HCT116 (cell line): ENCODE measurements around the gene ZNF236. TPM values are rescaled to one million over a fixed set of nuclear protein-coding genes. Genes with fewer than 3 reads are reported as not detected.

ENCODE experiments used
- ATAC-seq: fragments of 200-7000 bp; cut with Tn5 transposase; 2 replicates; pipeline ENCODE4 v1.9.1; 2020; ENCODE audit warnings: mild to moderate bottlenecking, moderate library complexity
- BruUV-seq: library from RNA; stranded (reverse); fragments of 400-500 nt; replicated peaks from 2 replicates; lab custom pipeline; 2021; lab: Mats Ljungman, UMichigan
- CTCF ChIA-PET: fragments of 300-600 bp; sonication (Branson Sonifier 250); formaldehyde crosslinking; loops from one replicate; lab custom pipeline; 2021; ENCODE audit warnings: antibody characterized with exemption; lab: Charles Lee
- POLR2A ChIA-PET: fragments of 300-600, 350-600 bp; sonication (Branson Sonifier 250); formaldehyde crosslinking; loops from one replicate; lab custom pipeline; 2021; ENCODE audit warnings: antibody characterized with exemption; lab: Charles Lee
- RAD21 ChIA-PET, 2 experiments: fragments of 300-600 bp; sonication (Branson Sonifier 250); formaldehyde crosslinking; loops; one replicate each; lab custom pipeline; 2023; ENCODE audit warnings: low total read pairs in 2 of 2; ENCODE audit not compliant: uncharacterized antibody in 2 of 2, unreplicated experiment in 2 of 2, low non-redundant PET in 1 of 2; lab: Charles Lee
- DNase-seq: peaks from one replicate; pipeline ENCODE4 v3.0.0-alpha.2; 2010; ENCODE audit warnings: low read depth, low spot score
- H2AFZ ChIP-seq: fragments of 200-600 bp; shearing (Covaris generic), sonication (generic); 2 replicates; pipeline ENCODE4 v1.6.1; 2017; ENCODE audit warnings: low read depth, mixed run types, mixed read lengths, antibody characterized with exemption, low read length; ENCODE audit not compliant: poor library complexity, severe bottlenecking
- H3K27ac ChIP-seq: 2 replicates; pipeline ENCODE4 v1.5.1; 2012; ENCODE audit warnings: low read depth, low read length
- H3K27me3 ChIP-seq: fragments of 200-600 bp; sonication (generic); 2 replicates; pipeline ENCODE4 v1.6.1; 2016; ENCODE audit warnings: mixed run types, low read length, mixed read lengths; ENCODE audit not compliant: insufficient read depth
- H3K36me3 ChIP-seq, 2 experiments: fragments of 200-500 bp in 1 of 2; fragments of 200-600 bp in 1 of 2; sonication (Bioruptor generic) in 1 of 2; sonication (generic) in 1 of 2; 2 replicates each; pipeline versions ENCODE4 v1.5.1 to v1.6.1; 2014 to 2016; ENCODE audit warnings: low read length in 2 of 2, inconsistent platforms in 1 of 2, mixed read lengths in 1 of 2, mixed run types in 1 of 2; ENCODE audit not compliant: insufficient read depth in 2 of 2, control insufficient read depth in 1 of 2
- H3K4me1 ChIP-seq, 2 experiments: fragments of 200-600 bp in 1 of 2; sonication (generic) in 1 of 2; 2 replicates each; pipeline versions ENCODE4 v1.5.1 to v1.6.1; 2012 to 2017; ENCODE audit warnings: low read length in 2 of 2, inconsistent platforms in 1 of 2, mild to moderate bottlenecking in 1 of 2, mixed read lengths in 1 of 2, mixed run types in 1 of 2, moderate library complexity in 1 of 2; ENCODE audit not compliant: insufficient read depth in 2 of 2, control insufficient read depth in 1 of 2
- H3K4me2 ChIP-seq: fragments of 200-600 bp; sonication (generic); 2 replicates; pipeline ENCODE4 v1.6.1; 2017; ENCODE audit warnings: mixed run types, low read length, mixed read lengths
- H3K4me3 ChIP-seq, 2 experiments: fragments of 200-600 bp in 1 of 2; sonication (generic) in 1 of 2; replicated peaks in 1 of 2; 2 replicates each; pipeline ENCODE4 v1.5.1; 2011 to 2016; ENCODE audit warnings: low read length in 2 of 2, control low read depth in 1 of 2, low read depth in 1 of 2, mild to moderate bottlenecking in 1 of 2, mixed read lengths in 1 of 2, mixed run types in 1 of 2
- H3K79me2 ChIP-seq: fragments of 200-600 bp; sonication (generic); 2 replicates; pipeline ENCODE4 v1.6.1; 2017; ENCODE audit warnings: mild to moderate bottlenecking, mixed run types, low read length, moderate library complexity, mixed read lengths; ENCODE audit not compliant: insufficient read depth
- H3K9ac ChIP-seq: fragments of 200-600 bp; sonication (generic); 2 replicates; pipeline ENCODE4 v1.6.1; 2016; ENCODE audit warnings: low read length, mixed read lengths
- H3K9me2 ChIP-seq: fragments of 200-600 bp; sonication (generic), shearing (Covaris generic); 2 replicates; pipeline ENCODE4 v1.6.1; 2017; ENCODE audit warnings: mixed run types, mild to moderate bottlenecking, moderate library complexity; ENCODE audit not compliant: insufficient read depth
- H3K9me3 ChIP-seq, 2 experiments: fragments of 200-500 bp in 1 of 2; fragments of 200-600 bp in 1 of 2; sonication (Bioruptor generic) in 1 of 2; sonication (generic) in 1 of 2; 2 replicates each; pipeline ENCODE4 v1.6.1; 2014 to 2017; ENCODE audit warnings: low read length in 2 of 2, mixed read lengths in 2 of 2, inconsistent platforms in 1 of 2, low read depth in 1 of 2, mild to moderate bottlenecking in 1 of 2, mixed run types in 1 of 2, moderate library complexity in 1 of 2; ENCODE audit not compliant: control insufficient read depth in 1 of 2, insufficient read depth in 1 of 2
- H4K20me1 ChIP-seq: fragments of 200-600 bp; sonication (generic), shearing (Covaris generic); 2 replicates; pipeline ENCODE4 v1.6.1; 2017; ENCODE audit warnings: mixed run types, mild to moderate bottlenecking, moderate library complexity; ENCODE audit not compliant: insufficient read depth
- ELF1 ChIP-seq: IDR thresholded peaks from 2 replicates; pipeline ENCODE4 v1.6.1; 2012; ENCODE audit warnings: low read depth, borderline replicate concordance
- EZH2 ChIP-seq: fragments of 200-600 bp; sonication (generic); IDR thresholded peaks from 2 replicates; pipeline ENCODE4 v1.6.1; 2017; ENCODE audit warnings: antibody characterized with exemption, mixed run types
- EZH2phosphoT487 ChIP-seq: fragments of 200-600 bp; IDR thresholded peaks from 2 replicates; pipeline ENCODE4 v1.6.1; 2018; ENCODE audit warnings: antibody characterized with exemption, borderline replicate concordance
- FOSL1 ChIP-seq: IDR thresholded peaks from 2 replicates; pipeline ENCODE4 v1.6.1; 2012; ENCODE audit warnings: low read depth
- SRF ChIP-seq: IDR thresholded peaks from 2 replicates; pipeline ENCODE4 v1.6.1; 2012; ENCODE audit warnings: low read depth
- intact Hi-C: fragments of 100-400 bp; cut with micrococcal nuclease; formaldehyde crosslinking; loops from 2 replicates; pipeline ENCODE4 v1.10.0; 2022
- total RNA-seq: library from RNA; stranded (reverse); gene quantifications from one replicate; pipeline ENCODE4 v1.2.1, GENCODE V29; 2021; ENCODE audit not compliant: unreplicated experiment
- TF ChIP-seq, protein P1 (sequence below): IDR thresholded peaks from 2 replicates; pipeline ENCODE4 v1.6.1; 2012
- TF ChIP-seq, protein P2 (sequence below): IDR thresholded peaks from 2 replicates; pipeline ENCODE4 v1.6.1; 2012; ENCODE audit warnings: low read depth
- TF ChIP-seq, protein P3 (sequence below): IDR thresholded peaks from 2 replicates; pipeline ENCODE4 v1.6.1; 2012

ZNF236 gene
- total RNA-seq, 1 experiment from 2014 or later: 15.0 TPM

DNA sequence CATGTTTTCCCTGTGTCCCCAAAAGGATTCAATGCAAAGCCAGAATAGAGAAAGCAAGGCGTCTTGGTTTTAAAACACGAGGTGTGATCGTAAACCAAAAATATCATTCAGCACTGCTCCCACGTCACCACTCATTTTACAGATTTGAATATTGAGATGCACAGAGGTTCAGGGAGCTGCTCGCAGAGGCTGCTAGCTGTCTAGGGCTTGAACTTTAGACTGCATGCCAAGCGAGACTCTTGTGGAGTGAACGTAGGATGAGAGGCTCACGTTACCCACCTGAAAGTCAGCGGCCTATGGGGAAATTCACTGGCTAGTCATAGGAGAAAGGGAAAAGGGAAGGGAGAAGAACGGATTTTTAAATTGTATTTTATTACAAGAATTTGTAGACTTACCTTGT lies 180.1 kb downstream of the ZNF236 start:
- Histone ChIP-seq H2AFZ (no peak overlapping the region), H3K4me1 (no peaks in the 10 kb centered on the region), H4K20me1 (no peaks in the 10 kb centered on the region), H3K79me2 (no peaks in the 10 kb centered on the region), H3K9me3 (no peaks in the 10 kb centered on the region), H3K36me3 (no peaks in the 10 kb centered on the region), H3K27ac (no peak overlapping the region), H3K9me2 (no peaks in the 10 kb centered on the region), H3K9ac (no peak overlapping the region), H3K4me3 (no peak overlapping the region), H3K4me2 (no peak overlapping the region), H3K27me3 (no peaks in the 10 kb centered on the region)
- TF ChIP-seq ELF1: no peak
- TF ChIP-seq, protein P1, sequence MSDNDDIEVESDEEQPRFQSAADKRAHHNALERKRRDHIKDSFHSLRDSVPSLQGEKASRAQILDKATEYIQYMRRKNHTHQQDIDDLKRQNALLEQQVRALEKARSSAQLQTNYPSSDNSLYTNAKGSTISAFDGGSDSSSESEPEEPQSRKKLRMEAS: no peak
- TF ChIP-seq EZH2: no peak
- TF ChIP-seq SRF: no peak
- TF ChIP-seq FOSL1: no peak
- ATAC-seq: no peak
- intact Hi-C loops: loop anchor here (5.0 to 10.0 kb wide), 4 partner anchors 52 to 1982 kb away; partner anchors contain the start of gene MBP
- RAD21 ChIA-PET: no interaction called here
- POLR2A ChIA-PET: no interaction called here
- DNase-seq: no peak
- CTCF ChIA-PET: no interaction called here
- no TSS peak for BruUV-seq

DNA sequence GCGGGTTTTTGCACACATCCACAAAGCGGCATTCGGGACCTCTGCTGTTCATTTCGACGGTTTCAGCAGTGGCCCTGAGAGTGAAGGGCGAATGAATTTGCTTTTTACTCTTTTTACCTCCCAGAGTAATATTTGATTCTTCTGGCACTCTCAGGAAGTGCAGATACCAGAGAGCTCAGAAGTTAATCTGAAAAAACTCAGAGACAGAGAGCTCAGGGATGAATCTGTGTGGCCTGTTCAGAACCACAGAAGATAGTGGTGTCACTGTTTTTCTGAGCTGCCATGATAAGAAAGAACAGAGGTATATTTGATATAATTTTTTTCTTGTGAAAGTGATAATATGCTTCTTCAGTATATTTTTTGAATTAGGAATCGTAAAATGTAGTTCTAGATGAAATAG lies 181.0 kb downstream of the ZNF236 start:
- Histone ChIP-seq H3K9ac (no peak overlapping the region), H3K4me2 (no peak overlapping the region), H3K36me3 (no peaks in the 10 kb centered on the region), H3K4me3 (no peak overlapping the region), H3K9me2 (no peaks in the 10 kb centered on the region), H3K27ac (no peak overlapping the region), H3K4me1 (no peaks in the 10 kb centered on the region), H4K20me1 (no peaks in the 10 kb centered on the region), H3K9me3 (no peaks in the 10 kb centered on the region), H3K79me2 (no peaks in the 10 kb centered on the region), H3K27me3 (no peaks in the 10 kb centered on the region), H2AFZ (no peak overlapping the region)
- ATAC-seq (no peak), DNase-seq (no peak)
- ChIA-PET POLR2A (no interaction called here), RAD21 (no interaction called here), CTCF (interaction anchor here (1.4 kb wide), 1 partner anchor 208 kb away, joined by 4 read pairs; no protein-coding TSS in a partner anchor)
- TF ChIP-seq SRF: no peak
- TF ChIP-seq EZH2phosphoT487: no peak
- TF ChIP-seq, protein P2, sequence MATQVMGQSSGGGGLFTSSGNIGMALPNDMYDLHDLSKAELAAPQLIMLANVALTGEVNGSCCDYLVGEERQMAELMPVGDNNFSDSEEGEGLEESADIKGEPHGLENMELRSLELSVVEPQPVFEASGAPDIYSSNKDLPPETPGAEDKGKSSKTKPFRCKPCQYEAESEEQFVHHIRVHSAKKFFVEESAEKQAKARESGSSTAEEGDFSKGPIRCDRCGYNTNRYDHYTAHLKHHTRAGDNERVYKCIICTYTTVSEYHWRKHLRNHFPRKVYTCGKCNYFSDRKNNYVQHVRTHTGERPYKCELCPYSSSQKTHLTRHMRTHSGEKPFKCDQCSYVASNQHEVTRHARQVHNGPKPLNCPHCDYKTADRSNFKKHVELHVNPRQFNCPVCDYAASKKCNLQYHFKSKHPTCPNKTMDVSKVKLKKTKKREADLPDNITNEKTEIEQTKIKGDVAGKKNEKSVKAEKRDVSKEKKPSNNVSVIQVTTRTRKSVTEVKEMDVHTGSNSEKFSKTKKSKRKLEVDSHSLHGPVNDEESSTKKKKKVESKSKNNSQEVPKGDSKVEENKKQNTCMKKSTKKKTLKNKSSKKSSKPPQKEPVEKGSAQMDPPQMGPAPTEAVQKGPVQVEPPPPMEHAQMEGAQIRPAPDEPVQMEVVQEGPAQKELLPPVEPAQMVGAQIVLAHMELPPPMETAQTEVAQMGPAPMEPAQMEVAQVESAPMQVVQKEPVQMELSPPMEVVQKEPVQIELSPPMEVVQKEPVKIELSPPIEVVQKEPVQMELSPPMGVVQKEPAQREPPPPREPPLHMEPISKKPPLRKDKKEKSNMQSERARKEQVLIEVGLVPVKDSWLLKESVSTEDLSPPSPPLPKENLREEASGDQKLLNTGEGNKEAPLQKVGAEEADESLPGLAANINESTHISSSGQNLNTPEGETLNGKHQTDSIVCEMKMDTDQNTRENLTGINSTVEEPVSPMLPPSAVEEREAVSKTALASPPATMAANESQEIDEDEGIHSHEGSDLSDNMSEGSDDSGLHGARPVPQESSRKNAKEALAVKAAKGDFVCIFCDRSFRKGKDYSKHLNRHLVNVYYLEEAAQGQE: no peak
- no peak for TF ChIP-seq ELF1
- TF ChIP-seq, protein P3, sequence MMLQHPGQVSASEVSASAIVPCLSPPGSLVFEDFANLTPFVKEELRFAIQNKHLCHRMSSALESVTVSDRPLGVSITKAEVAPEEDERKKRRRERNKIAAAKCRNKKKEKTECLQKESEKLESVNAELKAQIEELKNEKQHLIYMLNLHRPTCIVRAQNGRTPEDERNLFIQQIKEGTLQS: no peak
- TF ChIP-seq, protein P1: no peak
- no TSS peak for BruUV-seq
- intact Hi-C loops: loop anchor here (5.0 to 10.0 kb wide), 4 partner anchors 51 to 1981 kb away; partner anchors contain the start of gene MBP
